Measurements from ENCODE around the gene SLC30A10.
"Not testable (repeated sequence)": the region's sequence is repeated elsewhere in the genome, so short reads cannot be mapped to it uniquely, and the experiment has no call there.

The SLC30A10 gene

DNA sequence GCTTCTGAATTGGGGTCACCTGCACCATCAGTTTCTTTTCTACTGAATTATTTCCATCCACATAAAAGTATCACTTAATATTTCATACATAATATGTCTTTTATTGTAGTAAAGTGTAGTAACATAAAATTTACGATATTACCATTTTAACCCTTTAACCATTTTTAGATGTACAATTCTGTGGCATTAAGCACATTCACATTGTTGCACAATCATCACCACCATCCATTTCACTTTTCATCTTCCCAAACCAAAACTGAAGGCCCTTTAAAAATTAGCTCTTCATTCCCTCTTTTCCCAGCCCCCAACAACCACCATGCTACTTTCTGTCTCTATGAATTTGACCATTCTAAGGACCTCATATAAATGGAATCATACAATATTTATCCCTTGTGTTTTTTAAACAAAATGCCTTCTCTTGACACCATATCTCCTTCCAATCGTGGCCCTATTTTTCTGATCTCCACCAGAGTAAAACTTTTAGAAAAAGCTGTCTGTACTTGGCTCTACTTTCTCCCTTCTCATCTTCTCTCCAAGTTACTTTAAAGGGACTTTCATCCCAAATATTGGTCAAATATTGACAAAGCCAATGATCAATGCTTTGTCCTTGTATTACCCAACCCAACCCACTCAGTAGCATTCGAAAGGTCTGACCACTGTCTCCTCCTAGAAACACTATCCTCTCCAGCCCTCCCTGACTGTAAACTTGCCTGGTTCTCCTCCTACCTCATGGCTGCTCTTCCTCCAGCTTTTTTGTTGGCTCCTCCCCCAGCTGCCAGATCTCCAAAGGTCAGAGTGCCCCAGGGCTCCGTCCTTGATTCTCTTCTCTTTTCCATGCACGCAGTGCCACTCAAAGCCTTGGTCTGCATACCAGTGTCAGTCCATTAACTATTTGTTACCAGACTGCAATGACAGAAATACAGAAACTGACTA is 44.7 kb downstream of the SLC30A10 start:
- Mint-ChIP-seq H3K4me3 (no peak overlapping the region), H3K27me3 (peaks cover 22% of the 10 kb centered on the region), H3K9me3 (no peaks in the 10 kb centered on the region), H3K4me1 (no peaks in the 10 kb centered on the region), H3K27ac (no peak overlapping the region), H3K36me3 (no peaks in the 10 kb centered on the region)

GRCh38 chr1:219882755-219883154 is 45.6 kb downstream of the SLC30A10 start:
- Mint-ChIP-seq H3K4me3 (no peak overlapping the region), H3K27ac (no peak overlapping the region), H3K27me3 (peaks cover 22% of the 10 kb centered on the region), H3K36me3 (no peaks in the 10 kb centered on the region), H3K4me1 (no peaks in the 10 kb centered on the region), H3K9me3 (no peaks in the 10 kb centered on the region)

DNA sequence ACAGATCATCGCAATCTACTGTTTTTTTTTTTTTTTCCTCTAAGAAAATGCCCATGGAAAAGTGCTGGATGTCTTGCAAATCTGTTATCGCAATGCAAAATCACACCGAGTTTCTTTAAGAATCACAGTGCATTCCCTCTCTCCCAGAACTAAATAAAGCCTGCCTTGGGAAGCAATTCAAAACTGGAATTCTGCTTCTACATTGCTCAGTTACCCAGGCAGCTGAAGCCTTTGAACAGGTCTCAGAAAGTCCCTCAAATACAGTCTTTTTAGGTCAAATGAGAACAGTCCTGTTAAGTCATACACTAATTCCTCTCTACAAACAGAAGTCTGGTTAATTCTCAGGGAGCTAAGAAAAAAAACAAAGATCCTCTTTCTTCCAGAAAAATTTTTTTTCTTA is 46.3 kb downstream of the SLC30A10 start:
- H3K27ac Mint-ChIP-seq = no peak overlapping the region
- H3K4me1 Mint-ChIP-seq = no peaks in the 10 kb centered on the region
- peaks cover 22% of the 10 kb centered on the region for H3K27me3 Mint-ChIP-seq
- H3K9me3 Mint-ChIP-seq = no peaks in the 10 kb centered on the region
- no peaks in the 10 kb centered on the region for H3K36me3 Mint-ChIP-seq
- H3K4me3 Mint-ChIP-seq = no peak overlapping the region

GRCh38 chr1:219880765-219881457 is 47.4 kb downstream of the SLC30A10 start:
- peaks cover 19% of the 10 kb centered on the region for H3K27me3 Mint-ChIP-seq
- no peaks in the 10 kb centered on the region for H3K4me1 Mint-ChIP-seq
- H3K9me3 Mint-ChIP-seq = no peaks in the 10 kb centered on the region
- no peaks in the 10 kb centered on the region for H3K36me3 Mint-ChIP-seq
- no peak overlapping the region for H3K4me3 Mint-ChIP-seq
- H3K27ac Mint-ChIP-seq = no peak overlapping the region

GRCh38 chr1:219876798-219877209 is 51.6 kb downstream of the SLC30A10 start:
- H3K27ac Mint-ChIP-seq = no peak overlapping the region
- no peak overlapping the region for H3K4me3 Mint-ChIP-seq
- no peaks in the 10 kb centered on the region for H3K9me3 Mint-ChIP-seq
- peaks cover 6% of the 10 kb centered on the region for H3K27me3 Mint-ChIP-seq
- no peaks in the 10 kb centered on the region for H3K36me3 Mint-ChIP-seq
- no peaks in the 10 kb centered on the region for H3K4me1 Mint-ChIP-seq

DNA sequence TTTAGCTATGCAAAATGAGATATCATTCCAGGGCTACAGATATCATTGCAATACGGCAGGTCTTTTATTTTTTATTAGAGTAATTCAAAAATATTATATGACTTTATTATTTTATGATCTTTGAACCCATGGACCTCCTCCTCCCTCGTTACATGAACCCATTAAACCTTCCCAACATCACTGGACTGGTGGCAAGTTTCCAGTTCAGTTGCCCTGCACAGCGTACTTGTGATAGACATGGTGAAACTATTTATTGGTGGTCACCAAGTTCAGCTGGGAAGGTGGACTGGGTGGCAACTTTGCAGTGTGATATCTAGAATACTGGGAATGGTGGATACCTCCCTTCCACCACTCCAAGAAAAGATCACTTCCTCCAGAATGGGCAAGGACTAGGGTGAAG is 52.5 kb downstream of the SLC30A10 start:
- Mint-ChIP-seq H3K36me3 (no peaks in the 10 kb centered on the region), H3K27me3 (peaks cover 6% of the 10 kb centered on the region), H3K9me3 (no peaks in the 10 kb centered on the region), H3K4me3 (no peak overlapping the region), H3K4me1 (no peaks in the 10 kb centered on the region), H3K27ac (no peak overlapping the region)

- H3K27ac Mint-ChIP-seq, H3K36me3 Mint-ChIP-seq, H3K4me3 Mint-ChIP-seq, H3K4me1 Mint-ChIP-seq, H3K9me3 Mint-ChIP-seq, H3K27me3 Mint-ChIP-seq: not testable (repeated sequence)
These were observed 55.8 kb downstream of the SLC30A10 start for GRCh38 chr1:219872538-219872937.

GRCh38 chr1:219871427-219872057 is 56.8 kb downstream of the SLC30A10 start:
- Mint-ChIP-seq H3K27ac (no peak overlapping the region), H3K36me3 (no peaks in the 10 kb centered on the region), H3K9me3 (no peaks in the 10 kb centered on the region), H3K4me3 (no peak overlapping the region), H3K27me3 (peaks cover 6% of the 10 kb centered on the region), H3K4me1 (no peaks in the 10 kb centered on the region)

- H3K4me1 Mint-ChIP-seq, H3K36me3 Mint-ChIP-seq: not testable (repeated sequence)
These were observed 59.7 kb downstream of the SLC30A10 start for GRCh38 chr1:219868615-219869014.

More at GRCh38 chr1:219868615-219869014, 59.7 kb downstream of the SLC30A10 start:
- not testable (repeated sequence) for H3K27me3 Mint-ChIP-seq, H3K9me3 Mint-ChIP-seq, H3K27ac Mint-ChIP-seq, H3K4me3 Mint-ChIP-seq
